H54 (cell line): ENCODE data around the gene ORC3.

ENCODE experiments used
- DNase-seq: peaks from one replicate; pipeline ENCODE4 v3.0.0; 2011; ENCODE audit warnings: low spot score, mixed read lengths; ENCODE audit not compliant: insufficient read length
- FAIRE-seq: peaks from 3 replicates; lab custom pipeline; 2011; peaks lifted over from hg19 to GRCh38; lab: Jason Lieb, UNC
- POLR2A ChIP-seq: IDR thresholded peaks from 2 replicates; pipeline ENCODE4 v1.6.1; 2011; ENCODE audit warnings: low read depth, mild to moderate bottlenecking, low read length

ORC3 gene

GRCh38 chr6:87628424-87628823 lies 38.5 kb downstream of the ORC3 start:
- FAIRE-seq (no peak), DNase-seq (no peak)
- TF ChIP-seq POLR2A = no peak

GRCh38 chr6:87628881-87629280 lies 38.9 kb downstream of the ORC3 start:
- TF ChIP-seq POLR2A = no peak
- DNase-seq (no peak), FAIRE-seq (no peak)

GRCh38 chr6:87630746-87631145 lies 40.8 kb downstream of the ORC3 start:
- DNase-seq (no peak), FAIRE-seq (no peak)
- no peak for TF ChIP-seq POLR2A

GRCh38 chr6:87633851-87634250 lies 43.9 kb downstream of the ORC3 start:
- FAIRE-seq = no peak
- no peak for TF ChIP-seq POLR2A

GRCh38 chr6:87636315-87636714 lies 46.4 kb downstream of the ORC3 start:
- TF ChIP-seq POLR2A = no peak
- no peak for FAIRE-seq
- DNase-seq = no peak

More at GRCh38 chr6:87633851-87634250, 43.9 kb downstream of the ORC3 start:
- no peak for DNase-seq

GRCh38 chr6:87637106-87637505 lies 47.2 kb downstream of the ORC3 start:
- FAIRE-seq = no peak
- TF ChIP-seq POLR2A = no peak

GRCh38 chr6:87639373-87639772 lies 49.4 kb downstream of the ORC3 start:
- no peak for TF ChIP-seq POLR2A
- DNase-seq (no peak), FAIRE-seq (no peak)

More at GRCh38 chr6:87637106-87637505, 47.2 kb downstream of the ORC3 start:
- no peak for DNase-seq

GRCh38 chr6:87641065-87641692 lies 51.2 kb downstream of the ORC3 start:
- no peak for TF ChIP-seq POLR2A
- FAIRE-seq = no peak
- no peak for DNase-seq

- no peak for FAIRE-seq
- DNase-seq = no peak
- no peak for TF ChIP-seq POLR2A
Measured at GRCh38 chr6:87645080-87645479, 55.1 kb downstream of the ORC3 start.

- no peak for TF ChIP-seq POLR2A
- FAIRE-seq (no peak), DNase-seq (no peak)
Measured at GRCh38 chr6:87653074-87653962, 63.4 kb downstream of the ORC3 start.

GRCh38 chr6:87654122-87654521 lies 64.2 kb downstream of the ORC3 start:
- TF ChIP-seq POLR2A = no peak
- no peak for DNase-seq
- FAIRE-seq = peak; percentile 70

GRCh38 chr6:87654875-87655454 lies 65.0 kb downstream of the ORC3 start:
- DNase-seq = no peak
- no peak for FAIRE-seq
- no peak for TF ChIP-seq POLR2A

GRCh38 chr6:87655824-87656223 lies 65.9 kb downstream of the ORC3 start:
- peak; percentile 20 for FAIRE-seq
- no peak for DNase-seq
- TF ChIP-seq POLR2A = no peak

- FAIRE-seq = peak; percentile 36
- no peak for TF ChIP-seq POLR2A
- no peak for DNase-seq
Measured at GRCh38 chr6:87656857-87657256, 66.9 kb downstream of the ORC3 start.

- TF ChIP-seq POLR2A = no peak
- DNase-seq = no peak
- FAIRE-seq = no peak
Measured at GRCh38 chr6:87658516-87658915, 68.6 kb downstream of the ORC3 start.
